Measurements from ENCODE around the gene HMX1.

Gene HMX1

GRCh38 chr4:8891646-8892555 is 20.3 kb upstream of the HMX1 start:
- no peak for DNase-seq

GRCh38 chr4:8891255-8891645 is 19.6 kb upstream of the HMX1 start:
- no peak for DNase-seq

DNA sequence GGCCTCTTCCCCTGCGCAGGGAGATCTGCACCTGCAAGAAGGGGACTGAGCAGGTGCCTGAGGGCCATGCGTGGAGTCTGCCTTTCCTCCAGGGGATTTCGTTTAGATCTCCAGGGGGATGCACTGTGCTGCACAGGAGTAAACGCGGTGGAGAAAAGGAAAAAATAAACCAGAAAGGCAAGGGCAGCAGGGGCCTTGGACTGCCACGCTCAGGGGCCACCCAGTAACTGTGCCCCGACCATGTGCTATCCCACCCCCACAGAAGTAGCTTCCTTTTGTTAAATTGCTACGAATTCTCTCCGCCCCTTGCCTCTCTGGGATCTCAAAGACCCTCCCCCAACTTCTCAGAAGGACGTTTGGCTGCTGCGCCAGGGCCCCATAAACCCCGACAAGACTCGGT is 17.2 kb upstream of the HMX1 start:
- no peak for DNase-seq

DNA sequence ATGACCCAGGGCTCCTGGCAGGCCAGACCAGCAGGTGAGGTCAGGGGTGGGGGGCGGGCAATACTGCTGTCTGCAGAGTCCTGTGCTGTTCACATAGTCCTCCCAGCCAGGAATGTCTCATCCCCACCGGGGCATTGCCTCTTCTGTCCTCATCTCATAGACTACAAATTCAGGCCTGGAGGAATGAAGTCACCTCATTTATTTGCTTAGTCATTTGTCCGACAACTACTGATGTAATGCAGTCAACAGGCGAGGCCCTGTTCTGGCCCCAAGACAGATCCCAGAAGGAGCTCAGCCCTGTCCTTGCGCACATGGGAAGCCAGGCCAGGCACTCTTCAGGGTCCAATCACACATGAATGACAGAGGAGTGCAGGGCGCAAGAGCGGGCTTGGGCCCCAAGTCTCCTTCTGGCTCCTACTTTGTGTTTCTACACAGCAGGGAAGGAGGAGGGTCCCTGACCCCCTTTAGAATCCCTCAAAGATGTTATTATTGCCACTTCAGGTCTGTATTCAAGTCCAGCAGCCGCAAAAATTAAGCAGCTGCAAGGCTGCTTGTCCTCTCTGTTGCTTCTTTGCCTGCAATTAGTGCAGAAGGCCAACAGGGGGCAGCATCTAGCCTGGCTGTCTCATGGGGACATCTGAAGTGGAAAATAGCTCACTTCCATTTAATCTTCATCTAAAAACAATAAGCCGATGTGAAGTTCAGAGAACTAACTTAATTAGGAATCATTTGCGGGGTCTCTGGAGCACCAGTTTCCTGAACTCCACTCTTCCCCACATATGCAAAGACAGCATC is 15.2 kb upstream of the HMX1 start:
- no peak for DNase-seq

GRCh38 chr4:8882239-8882638 is 10.6 kb upstream of the HMX1 start:
- DNase-seq = no peak

- DNase-seq = no peak
These were observed 9.2 kb upstream of the HMX1 start for GRCh38 chr4:8880851-8881250.

DNA sequence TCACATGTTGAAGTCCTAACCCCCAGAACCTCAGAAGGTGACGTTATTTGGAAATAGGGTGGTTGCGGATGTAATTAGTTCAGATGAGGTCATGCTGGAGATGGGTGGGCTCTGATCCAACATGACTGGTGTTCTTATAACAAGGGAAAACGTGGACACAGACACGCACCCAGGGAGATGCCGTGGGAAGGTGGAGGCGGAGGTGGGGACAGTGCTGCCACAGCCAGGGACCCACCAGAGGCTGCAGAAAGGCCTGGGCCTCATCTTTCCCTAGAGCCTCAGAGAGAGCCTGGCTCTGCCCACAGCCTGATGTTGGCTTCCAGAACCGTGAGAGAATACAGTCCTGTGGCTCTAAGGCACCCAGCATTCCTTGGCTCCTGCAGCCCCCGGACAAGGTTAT is 7.9 kb upstream of the HMX1 start:
- no peak for DNase-seq

DNA sequence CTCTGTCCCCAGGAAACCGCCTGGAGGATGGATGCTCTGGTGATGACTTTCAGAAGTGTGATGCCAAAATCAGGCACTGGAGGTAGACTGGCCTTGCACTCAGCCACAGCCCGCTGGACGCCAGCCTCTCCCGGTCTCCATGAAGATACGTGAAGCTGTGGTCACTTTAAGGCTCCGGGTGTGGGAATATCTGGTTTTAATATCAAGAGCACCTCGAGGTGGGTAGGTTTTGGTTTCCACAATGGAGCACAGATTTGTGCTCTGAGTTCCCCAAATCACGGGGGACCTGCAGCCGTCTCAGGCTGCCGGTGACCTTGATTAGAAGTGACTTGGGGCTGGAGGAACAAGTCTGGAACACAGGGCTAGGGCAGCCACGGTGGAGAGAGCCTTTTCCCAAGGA is 6.8 kb upstream of the HMX1 start:
- no peak for DNase-seq

GRCh38 chr4:8877780-8878040 is 6.1 kb upstream of the HMX1 start:
- no peak for DNase-seq

- no peak for DNase-seq
These were observed 5.5 kb upstream of the HMX1 start for GRCh38 chr4:8876982-8877779.

GRCh38 chr4:8874896-8875680 is 3.4 kb upstream of the HMX1 start:
- DNase-seq = no peak

- no peak for DNase-seq
These were observed 2.6 kb upstream of the HMX1 start for GRCh38 chr4:8874003-8874895.

GRCh38 chr4:8872402-8873291 is 1.0 kb upstream of the HMX1 start:
- DNase-seq = no peak

- no peak for DNase-seq
These were observed 807 bp downstream of the HMX1 start for GRCh38 chr4:8870647-8871416.

- no peak for DNase-seq
These were observed 1.6 kb downstream of the HMX1 start for GRCh38 chr4:8869898-8870646.

DNA sequence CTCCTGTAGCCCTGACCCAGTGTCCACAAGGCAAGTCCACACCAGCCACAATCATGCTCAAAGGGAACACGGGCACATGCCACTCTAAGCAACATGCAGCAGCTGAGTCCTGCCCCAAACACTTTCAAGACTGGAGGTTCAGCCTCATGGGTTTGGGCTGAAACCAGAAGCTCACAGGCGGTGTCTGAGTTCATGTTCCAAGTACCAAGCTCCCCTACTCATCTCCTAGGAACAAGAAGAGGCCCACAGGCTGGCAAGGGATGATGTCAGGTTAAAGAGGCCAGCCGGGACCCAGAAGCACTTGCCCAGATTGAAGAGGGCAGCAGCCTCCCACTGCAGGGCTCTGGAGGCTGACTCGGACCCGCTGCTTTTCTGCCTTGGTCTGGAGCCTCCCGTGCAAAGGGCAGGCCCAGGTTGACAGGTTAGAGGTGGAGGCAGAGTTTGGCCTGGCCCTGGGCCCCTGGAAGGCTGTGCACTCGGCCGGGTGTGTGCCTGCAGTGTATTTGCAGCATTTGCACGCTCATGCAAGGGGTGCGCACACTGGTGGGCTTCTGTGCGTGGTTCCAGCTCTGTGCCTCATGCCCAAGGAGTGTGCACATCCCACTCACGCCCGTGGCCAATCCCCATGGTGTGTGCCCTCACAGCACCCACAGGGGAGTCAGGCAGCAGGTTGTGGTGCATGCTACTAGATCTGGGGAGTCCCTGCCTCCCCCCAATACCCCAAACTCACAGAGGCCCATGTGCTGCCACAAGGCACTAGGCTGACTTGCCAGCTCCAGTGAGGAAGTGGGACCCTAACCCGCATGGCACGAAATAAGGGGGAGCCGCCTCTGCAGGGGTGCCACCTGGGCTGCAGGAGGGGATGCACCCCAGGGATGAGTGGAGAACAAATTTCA is 2.4 kb downstream of the HMX1 start:
- no peak for DNase-seq

- no peak for DNase-seq
These were observed 3.2 kb downstream of the HMX1 start for GRCh38 chr4:8868321-8869001.

All from NCI-H2029 (cell line).